SK-N-SH (cell line): ENCODE results near the gene RAB17. TPM values are rescaled to one million over a fixed set of nuclear protein-coding genes. Genes with fewer than 3 reads are reported as not detected.

ENCODE experiments used
- CTCF ChIA-PET: fragments of 300-600, 350-600 bp; formaldehyde crosslinking; extraction: SDS; loops from one replicate; lab custom pipeline; 2021; lab: Yijun Ruan, JAX
- POLR2A ChIA-PET: fragments of 350-600 bp; sonication (Branson Sonifier 250); formaldehyde crosslinking; extraction: SDS; loops from one replicate; lab custom pipeline; 2020; ENCODE audit warnings: antibody characterized with exemption, inconsistent platforms; lab: Yijun Ruan, JAX
- DNase-seq: peaks from one replicate; pipeline ENCODE4 v3.0.0; 2012
- H2AFZ ChIP-seq: fragments of 200-600 bp; sonication (generic); 2 replicates; pipeline ENCODE4 v1.8.1; 2016; ENCODE audit warnings: antibody characterized with exemption, mild to moderate bottlenecking, low read depth
- H3F3A ChIP-seq: fragments of 200-600 bp; sonication (generic); replicated peaks from 2 replicates; pipeline ENCODE3; 2016; ENCODE audit warnings: antibody characterized with exemption, mild to moderate bottlenecking; ENCODE audit not compliant: insufficient read depth
- H3K27ac ChIP-seq, 2 experiments: fragments of 200-500 bp in 1 of 2; fragments of 200-600 bp in 1 of 2; sonication (Bioruptor generic) in 1 of 2; sonication (generic), shearing (Covaris generic) in 1 of 2; 2 replicates each; pipeline versions ENCODE4 v1.5.1 to v1.6.1; 2014 to 2016; ENCODE audit warnings: low read depth in 2 of 2, inconsistent platforms in 1 of 2, low read length in 1 of 2, mild to moderate bottlenecking in 1 of 2, mixed read lengths in 1 of 2
- H3K27me3 ChIP-seq: fragments of 200-600 bp; sonication (generic), shearing (Covaris generic); 2 replicates; pipeline ENCODE4 v1.6.1; 2016; ENCODE audit warnings: mixed run types; ENCODE audit not compliant: insufficient read depth
- H3K36me3 ChIP-seq, 2 experiments: fragments of 200-500 bp in 1 of 2; fragments of 200-600 bp in 1 of 2; sonication (Bioruptor generic) in 1 of 2; sonication (generic) in 1 of 2; replicated peaks in 1 of 2; 2 replicates each; pipeline versions ENCODE3 to v1.5.1; 2014 to 2016; ENCODE audit warnings: low read length in 1 of 2, mild to moderate bottlenecking in 1 of 2; ENCODE audit not compliant: insufficient read depth in 2 of 2, control insufficient read depth in 1 of 2
- H3K4me1 ChIP-seq, 2 experiments: fragments of 200-500 bp in 1 of 2; fragments of 200-600 bp in 1 of 2; sonication (Bioruptor generic) in 1 of 2; sonication (generic), shearing (Covaris generic) in 1 of 2; 2 replicates each; pipeline versions ENCODE4 v1.5.1 to v1.6.1; 2014 to 2016; ENCODE audit warnings: low read depth in 1 of 2, low read length in 1 of 2, mixed run types in 1 of 2; ENCODE audit not compliant: insufficient read depth in 2 of 2, control insufficient read depth in 1 of 2
- H3K4me2 ChIP-seq: fragments of 200-600 bp; sonication (generic), shearing (Covaris generic); 2 replicates; pipeline ENCODE4 v1.6.1; 2017; ENCODE audit warnings: mixed run types
- H3K4me3 ChIP-seq, 2 experiments: fragments of 200-500 bp in 1 of 2; fragments of 200-600 bp in 1 of 2; sonication (Bioruptor generic) in 1 of 2; sonication (generic), shearing (Covaris generic) in 1 of 2; 2 replicates each; pipeline versions ENCODE4 v1.5.1 to v1.8.1; 2014 to 2016; ENCODE audit warnings: low read depth in 2 of 2, inconsistent platforms in 1 of 2, low read length in 1 of 2, mild to moderate bottlenecking in 1 of 2, mixed read lengths in 1 of 2, moderate library complexity in 1 of 2
- H3K79me2 ChIP-seq: fragments of 200-600 bp; sonication (generic); 2 replicates; pipeline ENCODE4 v1.8.1; 2017; ENCODE audit warnings: mild to moderate bottlenecking; ENCODE audit not compliant: insufficient read depth
- H3K9ac ChIP-seq: fragments of 200-600 bp; sonication (generic); 2 replicates; pipeline ENCODE4 v1.6.1; 2017; ENCODE audit warnings: mixed run types
- H3K9me2 ChIP-seq: fragments of 200-600 bp; sonication (generic); 2 replicates; pipeline ENCODE4 v1.6.1; 2017; ENCODE audit warnings: mixed run types
- H3K9me3 ChIP-seq: fragments of 200-600 bp; sonication (generic); 2 replicates; pipeline ENCODE4 v1.6.1; 2017; ENCODE audit warnings: mixed run types, mild to moderate bottlenecking, moderate library complexity
- H4K20me1 ChIP-seq: fragments of 200-600 bp; sonication (generic); 2 replicates; pipeline ENCODE4 v1.6.1; 2017; ENCODE audit warnings: mild to moderate bottlenecking, mixed run types; ENCODE audit not compliant: insufficient read depth
- CTCF ChIP-seq: fragments of 200-600 bp; sonication (generic); IDR thresholded peaks from 2 replicates; pipeline ENCODE4 v1.6.1; 2017; ENCODE audit warnings: antibody characterized with exemption, mild to moderate bottlenecking, moderate library complexity
- EP300 ChIP-seq, 2 experiments: IDR thresholded peaks; 2 replicates each; pipeline versions ENCODE4 v1.4.0 to v1.6.1; 2012; ENCODE audit warnings: borderline replicate concordance in 1 of 2, low read depth in 1 of 2, low read length in 1 of 2
- EZH2phosphoT487 ChIP-seq: fragments of 200-600 bp; sonication (generic); IDR thresholded peaks from 2 replicates; pipeline ENCODE4 v1.6.1; 2017; ENCODE audit warnings: low read depth, mixed run types, mild to moderate bottlenecking, antibody characterized with exemption, moderate library complexity, borderline replicate concordance
- FOXJ3 ChIP-seq: sonication (generic); formaldehyde crosslinking; IDR thresholded peaks from 2 replicates; pipeline ENCODE4 v1.5.1; 2020; ENCODE audit warnings: mild to moderate bottlenecking, missing genetic modification reagents
- MXI1 ChIP-seq: IDR thresholded peaks from 2 replicates; pipeline ENCODE4 v1.6.1; 2012; ENCODE audit warnings: mild to moderate bottlenecking, low read depth, low read length, improper control_type of control experiment
- NFIC ChIP-seq: IDR thresholded peaks from 2 replicates; pipeline ENCODE4 v1.4.0; 2012; ENCODE audit warnings: borderline replicate concordance
- RAD21 ChIP-seq: IDR thresholded peaks from 2 replicates; pipeline ENCODE4 v1.6.1; 2012; ENCODE audit warnings: mild to moderate bottlenecking, low read length
- RCOR1 ChIP-seq: fragments of 150-350 bp; IDR thresholded peaks from 2 replicates; pipeline ENCODE4 v1.6.1; 2017; ENCODE audit warnings: antibody characterized with exemption, low read length
- REST ChIP-seq: IDR thresholded peaks from 2 replicates; pipeline ENCODE4 v1.6.1; 2012; ENCODE audit warnings: mild to moderate bottlenecking, low read depth, low read length, moderate library complexity
- RFX5 ChIP-seq: IDR thresholded peaks from 2 replicates; pipeline ENCODE4 v1.6.1; 2012; ENCODE audit warnings: mild to moderate bottlenecking, improper control_type of control experiment, low read length
- RXRA ChIP-seq: IDR thresholded peaks from 2 replicates; pipeline ENCODE4 v1.4.0; 2012; ENCODE audit warnings: low read depth, mild to moderate bottlenecking, borderline replicate concordance
- TAF1 ChIP-seq: IDR thresholded peaks from 2 replicates; pipeline ENCODE4 v1.6.1; 2012; ENCODE audit warnings: low read depth, mild to moderate bottlenecking, low read length, moderate library complexity, borderline replicate concordance
- TCF12 ChIP-seq: IDR thresholded peaks from 2 replicates; pipeline ENCODE4 v1.4.0; 2012
- TEAD4 ChIP-seq: IDR thresholded peaks from 2 replicates; pipeline ENCODE4 v1.4.0; 2012; ENCODE audit warnings: mild to moderate bottlenecking, borderline replicate concordance; ENCODE audit not compliant: insufficient read depth
- WGBS: methylation state at CpG from one replicate; pipeline ENCODE4 v1.1.6; 2017; ENCODE audit warnings: low lambda C conversion rate; 5-methylcytosine and 5-hydroxymethylcytosine counted together
- polyA plus RNA-seq, 3 experiments: library from polyadenylated mRNA; depleted of rRNA; stranded (reverse); fragments of >200 nt; gene quantifications; 2 replicates each; pipeline ENCODE4 v1.2.3, GENCODE V29; 2012
- TF ChIP-seq, protein P1 (sequence below): IDR thresholded peaks from 2 replicates; pipeline ENCODE4 v1.4.0; 2012; ENCODE audit warnings: low read depth, borderline replicate concordance
- TF ChIP-seq, protein P2 (sequence below): IDR thresholded peaks from 2 replicates; pipeline ENCODE4; 2012
- TF ChIP-seq, protein P3 (sequence below): IDR thresholded peaks from 2 replicates; pipeline ENCODE4 v1.4.0; 2012; ENCODE audit warnings: low read depth
- TF ChIP-seq, protein P4 (sequence below): fragments of 150-350 bp; IDR thresholded peaks from 2 replicates; pipeline ENCODE4 v1.6.1; 2016; ENCODE audit warnings: mild to moderate bottlenecking, low read depth, low read length
- TF ChIP-seq, protein P5 (sequence below): fragments of 150-350 bp; IDR thresholded peaks from 2 replicates; pipeline ENCODE4 v1.6.1; 2017; ENCODE audit warnings: antibody characterized with exemption, low read length, low read depth, borderline replicate concordance

Gene RAB17
- polyA plus RNA-seq, 1 of the 3 experiments (the other 2 are of a cell fraction) = 0.10 TPM

DNA sequence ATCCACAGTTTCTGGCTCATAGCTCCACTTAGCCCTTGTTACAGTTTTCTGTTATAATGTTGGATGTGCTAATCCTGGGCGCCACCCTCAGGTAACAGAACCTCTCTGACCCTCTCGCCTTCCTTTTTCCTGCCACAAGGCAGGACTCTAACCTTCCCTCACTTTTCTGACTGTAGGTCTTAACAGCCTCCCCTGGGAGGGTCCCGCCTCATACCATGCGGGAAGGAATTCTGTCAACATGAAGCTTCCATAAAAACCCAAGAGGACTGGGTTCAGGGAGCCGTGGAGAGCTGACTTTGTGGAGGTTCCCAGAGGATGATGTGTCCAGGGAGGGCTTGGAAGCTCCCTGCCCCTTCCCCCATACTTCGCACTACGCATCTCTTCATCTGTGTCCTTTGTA, 11.9 kb upstream of the RAB17 start:
- no peaks in the 10 kb centered on the region for H3K27me3 ChIP-seq
- no peaks in the 10 kb centered on the region for H4K20me1 ChIP-seq
- peaks cover 0 to 3% of the 10 kb centered on the region in 2 experiments; a peak in 1 of 4 replicates for H3K4me1 ChIP-seq
- no peak overlapping the region for H3K4me3 ChIP-seq
- no peaks in the 10 kb centered on the region for H3K9me3 ChIP-seq
- no peak for DNase-seq
- WGBS = 85% methylated on average over 7 of the region's 7 CpGs
- no peaks in the 10 kb centered on the region for H3F3A ChIP-seq
- H3K79me2 ChIP-seq = no peaks in the 10 kb centered on the region
- no peaks in the 10 kb centered on the region for H3K36me3 ChIP-seq
- H2AFZ ChIP-seq = no peak overlapping the region
- CTCF ChIA-PET = interaction anchor here (0.8 to 5.1 kb wide), 6 partner anchors 10 to 90 kb away, joined by 3 to 31 read pairs (median 4); no protein-coding TSS in a partner anchor
- H3K27ac ChIP-seq = no peak overlapping the region
- POLR2A ChIA-PET = no interaction called here
- TF ChIP-seq, protein P1, sequence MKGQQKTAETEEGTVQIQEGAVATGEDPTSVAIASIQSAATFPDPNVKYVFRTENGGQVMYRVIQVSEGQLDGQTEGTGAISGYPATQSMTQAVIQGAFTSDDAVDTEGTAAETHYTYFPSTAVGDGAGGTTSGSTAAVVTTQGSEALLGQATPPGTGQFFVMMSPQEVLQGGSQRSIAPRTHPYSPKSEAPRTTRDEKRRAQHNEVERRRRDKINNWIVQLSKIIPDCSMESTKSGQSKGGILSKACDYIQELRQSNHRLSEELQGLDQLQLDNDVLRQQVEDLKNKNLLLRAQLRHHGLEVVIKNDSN = no peak
- TF ChIP-seq, protein P2, sequence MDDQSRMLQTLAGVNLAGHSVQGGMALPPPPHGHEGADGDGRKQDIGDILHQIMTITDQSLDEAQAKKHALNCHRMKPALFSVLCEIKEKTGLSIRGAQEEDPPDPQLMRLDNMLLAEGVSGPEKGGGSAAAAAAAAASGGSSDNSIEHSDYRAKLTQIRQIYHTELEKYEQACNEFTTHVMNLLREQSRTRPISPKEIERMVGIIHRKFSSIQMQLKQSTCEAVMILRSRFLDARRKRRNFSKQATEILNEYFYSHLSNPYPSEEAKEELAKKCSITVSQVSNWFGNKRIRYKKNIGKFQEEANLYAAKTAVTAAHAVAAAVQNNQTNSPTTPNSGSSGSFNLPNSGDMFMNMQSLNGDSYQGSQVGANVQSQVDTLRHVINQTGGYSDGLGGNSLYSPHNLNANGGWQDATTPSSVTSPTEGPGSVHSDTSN = no peak
- no peak for TF ChIP-seq CTCF
- TF ChIP-seq, protein P3, sequence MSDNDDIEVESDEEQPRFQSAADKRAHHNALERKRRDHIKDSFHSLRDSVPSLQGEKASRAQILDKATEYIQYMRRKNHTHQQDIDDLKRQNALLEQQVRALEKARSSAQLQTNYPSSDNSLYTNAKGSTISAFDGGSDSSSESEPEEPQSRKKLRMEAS = no peak
- no peak for TF ChIP-seq FOXJ3
- TF ChIP-seq, protein P4, sequence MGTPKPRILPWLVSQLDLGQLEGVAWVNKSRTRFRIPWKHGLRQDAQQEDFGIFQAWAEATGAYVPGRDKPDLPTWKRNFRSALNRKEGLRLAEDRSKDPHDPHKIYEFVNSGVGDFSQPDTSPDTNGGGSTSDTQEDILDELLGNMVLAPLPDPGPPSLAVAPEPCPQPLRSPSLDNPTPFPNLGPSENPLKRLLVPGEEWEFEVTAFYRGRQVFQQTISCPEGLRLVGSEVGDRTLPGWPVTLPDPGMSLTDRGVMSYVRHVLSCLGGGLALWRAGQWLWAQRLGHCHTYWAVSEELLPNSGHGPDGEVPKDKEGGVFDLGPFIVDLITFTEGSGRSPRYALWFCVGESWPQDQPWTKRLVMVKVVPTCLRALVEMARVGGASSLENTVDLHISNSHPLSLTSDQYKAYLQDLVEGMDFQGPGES = no peak
- no peak for TF ChIP-seq EZH2phosphoT487
- TF ChIP-seq, protein P5, sequence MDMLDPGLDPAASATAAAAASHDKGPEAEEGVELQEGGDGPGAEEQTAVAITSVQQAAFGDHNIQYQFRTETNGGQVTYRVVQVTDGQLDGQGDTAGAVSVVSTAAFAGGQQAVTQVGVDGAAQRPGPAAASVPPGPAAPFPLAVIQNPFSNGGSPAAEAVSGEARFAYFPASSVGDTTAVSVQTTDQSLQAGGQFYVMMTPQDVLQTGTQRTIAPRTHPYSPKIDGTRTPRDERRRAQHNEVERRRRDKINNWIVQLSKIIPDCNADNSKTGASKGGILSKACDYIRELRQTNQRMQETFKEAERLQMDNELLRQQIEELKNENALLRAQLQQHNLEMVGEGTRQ = no peak
- TF ChIP-seq TEAD4 = no peak
- TF ChIP-seq RAD21 = no peak
- no peak for TF ChIP-seq MXI1
- no peak for TF ChIP-seq RFX5
- TF ChIP-seq TAF1 = no peak
- no peak for TF ChIP-seq REST
- no peak for TF ChIP-seq RXRA
- TF ChIP-seq TCF12 = no peak
- TF ChIP-seq RCOR1 = no peak
- TF ChIP-seq EP300 (IDR thresholded peaks at IDR 0.05; ENCODE audit: borderline replicate concordance in 1 of 2, low read depth in 1 of 2, low read length in 1 of 2) = no peak
- TF ChIP-seq NFIC = no peak
- H3K4me2 ChIP-seq = no peak overlapping the region
- H3K9ac ChIP-seq = no peak overlapping the region
- H3K9me2 ChIP-seq = no peaks in the 10 kb centered on the region
